GM19397 (cell line): ENCODE results near the gene LCE3E.

Experiments
- ATAC-seq: cut with Tn5 transposase; IDR thresholded peaks from one replicate; pipeline ENCODE4 v1.9.1; 2021; ENCODE audit warnings: mild to moderate bottlenecking, moderate library complexity; ENCODE audit not compliant: unreplicated experiment

The LCE3E gene

GRCh38 chr1:152517237-152517811 lies 49.3 kb downstream of the LCE3E start:
- no peak for ATAC-seq

GRCh38 chr1:152516082-152516481 lies 50.5 kb downstream of the LCE3E start:
- no peak for ATAC-seq
